Loucy (cell line): ENCODE data around the gene MYOM3.

Source experiments
- CTCF ChIP-seq: fragments of 200-600 bp; sonication (generic); conservative IDR thresholded peaks from 2 replicates; pipeline ENCODE4 v1.5.1; 2014; ENCODE audit warnings: mild to moderate bottlenecking, antibody characterized with exemption, low read length
- EZH2phosphoT487 ChIP-seq: fragments of 200-600 bp; IDR thresholded peaks from 2 replicates; pipeline ENCODE4 v1.6.1; 2018; ENCODE audit warnings: antibody characterized with exemption, mild to moderate bottlenecking, moderate library complexity, borderline replicate concordance

- no peak for TF ChIP-seq CTCF
- no peak for TF ChIP-seq EZH2phosphoT487
Measured at GRCh38 chr1:24007079-24007478, 104.9 kb downstream of the MYOM3 start.
